ENCODE measurements around the gene MRPL57. TPM values are rescaled to one million over a fixed set of nuclear protein-coding genes. Genes with fewer than 3 reads are reported as not detected.
"Not testable (repeated sequence)": the region's sequence is repeated elsewhere in the genome, so short reads cannot be mapped to it uniquely, and the experiment has no call there.

The MRPL57 gene
- total RNA-seq, 1 donor from 2014 or later: 19.4 TPM

GRCh38 chr13:21194756-21195155 lies 18.3 kb downstream of the MRPL57 start:
- DNase-seq (ENCODE audit: low spot score): not testable (repeated sequence)

- DNase-seq (ENCODE audit: low spot score): not testable (repeated sequence)
These were observed 21.3 kb downstream of the MRPL57 start for GRCh38 chr13:21197606-21198225.

GRCh38 chr13:21198391-21198790 lies 21.9 kb downstream of the MRPL57 start:
- not testable (repeated sequence) for DNase-seq (ENCODE audit: low spot score)

GRCh38 chr13:21201456-21202190 lies 25.2 kb downstream of the MRPL57 start:
- not testable (repeated sequence) for DNase-seq (ENCODE audit: low spot score)

- DNase-seq (ENCODE audit: low spot score): no peak
These were observed 26.5 kb downstream of the MRPL57 start for GRCh38 chr13:21202767-21203531.

GRCh38 chr13:21208652-21209154 lies 32.2 kb downstream of the MRPL57 start:
- DNase-seq (ENCODE audit: low spot score): no peak

- DNase-seq (ENCODE audit: low spot score): no peak
These were observed 35.8 kb downstream of the MRPL57 start for GRCh38 chr13:21212138-21212775.

- not testable (repeated sequence) for DNase-seq (ENCODE audit: low spot score)
These were observed 39.0 kb downstream of the MRPL57 start for GRCh38 chr13:21215419-21215818.

- DNase-seq (ENCODE audit: low spot score): no peak
These were observed 39.9 kb downstream of the MRPL57 start for GRCh38 chr13:21216332-21216731.

GRCh38 chr13:21218351-21219035 lies 42.0 kb downstream of the MRPL57 start:
- no peak for DNase-seq (ENCODE audit: low spot score)

- no peak for DNase-seq (ENCODE audit: low spot score)
These were observed 42.6 kb downstream of the MRPL57 start for GRCh38 chr13:21219036-21219381.

- not testable (repeated sequence) for DNase-seq (ENCODE audit: low spot score)
These were observed 43.3 kb downstream of the MRPL57 start for GRCh38 chr13:21219716-21220115.

GRCh38 chr13:21221268-21221667 lies 44.8 kb downstream of the MRPL57 start:
- no peak for DNase-seq (ENCODE audit: low spot score)

- no peak for DNase-seq (ENCODE audit: low spot score)
These were observed 48.6 kb downstream of the MRPL57 start for GRCh38 chr13:21225082-21225481.

GRCh38 chr13:21225841-21226581 lies 49.6 kb downstream of the MRPL57 start:
- no peak for DNase-seq (ENCODE audit: low spot score)

GRCh38 chr13:21227917-21228316 lies 51.5 kb downstream of the MRPL57 start:
- DNase-seq (ENCODE audit: low spot score): no peak

All from mucosa of gallbladder (tissue), 1 donor.